GM12878 (cell line): ENCODE data around the gene OPCML.

Experiments used
- ASH2L ChIP-seq: fragments of 300-600, 200-600 bp; sonication (generic); IDR thresholded peaks from 2 replicates; pipeline ENCODE4 v1.6.1; 2017; ENCODE audit warnings: low read depth, mild to moderate bottlenecking, borderline replicate concordance
- ATF2 ChIP-seq: IDR thresholded peaks from 2 replicates; pipeline ENCODE4 v1.6.1; 2012; ENCODE audit warnings: low read length, inconsistent platforms
- CTCF ChIP-seq, 3 experiments: IDR thresholded peaks in 2 of 3; conservative IDR thresholded peaks in 1 of 3; 2 replicates each; pipeline ENCODE4 v1.5.1; 2011; ENCODE audit warnings: low read depth in 3 of 3, low read length in 3 of 3, mild to moderate bottlenecking in 3 of 3, control low read depth in 2 of 3, moderate library complexity in 2 of 3, inconsistent platforms in 1 of 3, mixed read lengths in 1 of 3; ENCODE audit not compliant: control insufficient read depth in 2 of 3, insufficient read depth in 1 of 3; ENCODE audit errors: extremely low read depth in 1 of 3
- POLR2A ChIP-seq: IDR thresholded peaks from 2 replicates; pipeline ENCODE4 v1.6.1; 2011; ENCODE audit warnings: low read depth, mild to moderate bottlenecking, low read length
- ZBTB33 ChIP-seq: fragments of 450-650 bp; IDR thresholded peaks from 2 replicates; pipeline ENCODE4 v1.6.1; 2017; ENCODE audit warnings: mild to moderate bottlenecking

- TF ChIP-seq CTCF (IDR thresholded peaks at IDR 0.05 in 2 of 3, conservative IDR thresholded peaks at IDR 0.05 in 1 of 3; ENCODE audit: control insufficient read depth in 2 of 3, extremely low read depth in 1 of 3, insufficient read depth in 1 of 3, low read depth in 3 of 3, low read length in 3 of 3) (no peak), ASH2L (no peak), POLR2A (no peak), ATF2 (no peak), ZBTB33 (no peak)
These were observed 970.4 kb downstream of the OPCML start for GRCh38 chr11:132561937-132562336.
